SH-SY5Y (cell line): ENCODE results near the gene MYL10.

Experiments used
- GATA2 ChIP-seq: IDR thresholded peaks from 2 replicates; pipeline ENCODE4 v1.6.1; 2011; ENCODE audit warnings: mild to moderate bottlenecking, low read depth, low read length
- GATA3 ChIP-seq: IDR thresholded peaks from 2 replicates; pipeline ENCODE4 v1.6.1; 2011; ENCODE audit warnings: low read depth, mild to moderate bottlenecking, low read length, moderate library complexity

GRCh38 chr7:101657171-101657570 lies 28.1 kb upstream of the MYL10 start:
- no peak for TF ChIP-seq GATA3
- TF ChIP-seq GATA2, result no peak
